IMR-90 (cell line): ENCODE results near the gene KIF18B. TPM values are rescaled to one million over a fixed set of nuclear protein-coding genes. Genes with fewer than 3 reads are reported as not detected.
A peak's percentile ranks its signal among the peaks of the same experiment; 100 is the strongest.

Source experiments
- ATAC-seq: fragments of 200-7000 bp; cut with Tn5 transposase; 2 replicates; pipeline ENCODE4 v1.9.1; 2020; ENCODE audit warnings: low read depth, mild to moderate bottlenecking, moderate library complexity
- BruUV-seq: library from RNA; stranded (reverse); fragments of 400-500 nt; replicated peaks from 2 replicates; lab custom pipeline; 2021; lab: Mats Ljungman, UMichigan
- CTCF ChIA-PET: fragments of 300-600 bp; formaldehyde crosslinking; extraction: SDS; loops from one replicate; lab custom pipeline; 2021; ENCODE audit warnings: antibody characterized with exemption; lab: Yijun Ruan, JAX
- POLR2A ChIA-PET: fragments of 300-600 bp; sonication (Branson Sonifier 250); formaldehyde crosslinking; loops from one replicate; lab custom pipeline; 2022; ENCODE audit warnings: antibody characterized with exemption; ENCODE audit not compliant: unreplicated experiment; lab: Charles Lee
- DNase-seq: peaks from one replicate; pipeline ENCODE4 v3.0.0; 2013
- H2AFZ ChIP-seq: replicated peaks from 2 replicates; pipeline ENCODE3; 2013; ENCODE audit warnings: low read length, mild to moderate bottlenecking; ENCODE audit not compliant: poor library complexity
- H2AK5ac ChIP-seq: 2 replicates; pipeline ENCODE4 v1.6.1; 2013; ENCODE audit warnings: low read depth, low read length, inconsistent platforms
- H2AK9ac ChIP-seq: replicated peaks from 2 replicates; pipeline ENCODE3; 2013; ENCODE audit warnings: mild to moderate bottlenecking, low read depth, low read length, moderate library complexity; ENCODE audit not compliant: poor library complexity
- H2BK120ac ChIP-seq: 2 replicates; pipeline ENCODE4 v1.6.1; 2013; ENCODE audit warnings: low read depth, low read length, inconsistent platforms
- H2BK15ac ChIP-seq: 3 replicates; pipeline ENCODE4 v1.6.1; 2013; ENCODE audit warnings: low read depth, low read length, inconsistent platforms
- H2BK20ac ChIP-seq: 2 replicates; pipeline ENCODE4 v1.6.1; 2013; ENCODE audit warnings: low read depth, mild to moderate bottlenecking, inconsistent platforms, low read length, moderate library complexity
- H2BK5ac ChIP-seq: 2 replicates; pipeline ENCODE4 v1.6.1; 2013; ENCODE audit warnings: mild to moderate bottlenecking, low read depth, low read length, inconsistent platforms; ENCODE audit not compliant: poor library complexity, severe bottlenecking
- H3K14ac ChIP-seq: replicated peaks from 2 replicates; pipeline ENCODE4 v1.6.1; 2013; ENCODE audit warnings: low read depth, low read length, inconsistent platforms
- H3K18ac ChIP-seq: 2 replicates; pipeline ENCODE4 v1.6.1; 2013; ENCODE audit warnings: low read depth, low read length, control low read depth
- H3K23ac ChIP-seq: 2 replicates; pipeline ENCODE4 v1.6.1; 2013; ENCODE audit warnings: low read depth, low read length, inconsistent platforms
- H3K27ac ChIP-seq: 2 replicates; pipeline ENCODE4 v1.5.1; 2013; ENCODE audit warnings: mild to moderate bottlenecking, control low read depth, low read length; ENCODE audit not compliant: insufficient read depth
- H3K27me3 ChIP-seq: 2 replicates; pipeline ENCODE4 v1.6.1; 2013; ENCODE audit warnings: low read length; ENCODE audit not compliant: control insufficient read depth, insufficient read depth
- H3K36me3 ChIP-seq: 2 replicates; pipeline ENCODE4 v1.6.1; 2013; ENCODE audit warnings: low read length, mixed read lengths; ENCODE audit not compliant: control insufficient read depth, insufficient read depth
- H3K4ac ChIP-seq: 2 replicates; pipeline ENCODE4 v1.6.1; 2013; ENCODE audit warnings: low read depth, low read length, inconsistent platforms
- H3K4me1 ChIP-seq: 2 replicates; pipeline ENCODE4 v1.6.1; 2013; ENCODE audit warnings: low read length, mixed read lengths; ENCODE audit not compliant: control insufficient read depth, insufficient read depth
- H3K4me2 ChIP-seq: 2 replicates; pipeline ENCODE4 v1.6.1; 2013; ENCODE audit warnings: low read depth, mild to moderate bottlenecking, control low read depth, low read length, moderate library complexity
- H3K4me3 ChIP-seq: 2 replicates; pipeline ENCODE4 v1.5.1; 2013; ENCODE audit warnings: low read depth, mild to moderate bottlenecking, control low read depth, low read length, moderate library complexity; ENCODE audit not compliant: insufficient read depth
- H3K56ac ChIP-seq: 2 replicates; pipeline ENCODE4 v1.6.1; 2013; ENCODE audit warnings: low read length, inconsistent platforms; ENCODE audit not compliant: insufficient read depth; ENCODE audit errors: extremely low read depth
- H3K79me1 ChIP-seq, 2 experiments: 2 replicates each; pipeline ENCODE4 v1.6.1; 2013; ENCODE audit warnings: low read length in 2 of 2, inconsistent platforms in 1 of 2, low read depth in 1 of 2
- H3K9ac ChIP-seq: 2 replicates; pipeline ENCODE4 v1.6.1; 2013; ENCODE audit warnings: low read depth, low read length, control low read depth
- H3K9me1 ChIP-seq: 2 replicates; pipeline ENCODE4 v1.6.1; 2013; ENCODE audit warnings: low read length, inconsistent platforms; ENCODE audit not compliant: insufficient read depth
- H3K9me3 ChIP-seq: 2 replicates; pipeline ENCODE4 v1.6.1; 2013; ENCODE audit warnings: low read length; ENCODE audit not compliant: control insufficient read depth, insufficient read depth
- H4K20me1 ChIP-seq: 2 replicates; pipeline ENCODE4 v1.6.1; 2013; ENCODE audit warnings: low read length, inconsistent platforms; ENCODE audit not compliant: insufficient read depth
- H4K5ac ChIP-seq: 2 replicates; pipeline ENCODE4 v1.6.1; 2013; ENCODE audit warnings: mild to moderate bottlenecking, low read depth, low read length, control low read depth
- H4K8ac ChIP-seq, 2 experiments: 2 replicates each; pipeline ENCODE4 v1.6.1; 2013; ENCODE audit warnings: low read depth in 2 of 2, low read length in 2 of 2, control low read depth in 1 of 2, inconsistent platforms in 1 of 2
- H4K91ac ChIP-seq: 2 replicates; pipeline ENCODE4 v1.6.1; 2013; ENCODE audit warnings: low read depth, low read length, inconsistent platforms; ENCODE audit not compliant: insufficient read depth
- NFE2L2 ChIP-seq: fragments of 150-350 bp; IDR thresholded peaks from 2 replicates; pipeline ENCODE4 v1.6.1; 2016; ENCODE audit warnings: low read depth, mild to moderate bottlenecking, low read length
- RAD21 ChIP-seq: IDR thresholded peaks from 2 replicates; pipeline ENCODE4 v1.6.1; 2012; ENCODE audit warnings: low read length, improper control_type of control experiment
- WGBS, 2 experiments: methylation state at CpG; one replicate each; pipeline versions ENCODE4 v1.1.5 to v1.1.7; 2013; ENCODE audit warnings: missing lambda C conversion rate in 2 of 2; ENCODE audit not compliant: insufficient read length in 1 of 2; ENCODE audit errors: extremely low coverage in 2 of 2; 5-methylcytosine and 5-hydroxymethylcytosine counted together
- dilution Hi-C: fragments of 300-500 bp; cut with HindIII; formaldehyde crosslinking; loops from one replicate; pipeline ENCODE4 v1.14.3; 2018; ENCODE audit warnings: low sequenced_read_pairs; ENCODE audit not compliant: unreplicated experiment
- in situ Hi-C: fragments of 300-500 bp; cut with MboI; formaldehyde crosslinking; loops from 3 replicates; pipeline ENCODE4 v1.14.3; 2019; ENCODE audit warnings: low sequenced_read_pairs, inconsistent platforms, mixed read lengths
- intact Hi-C: fragments of 100-400 bp; cut with micrococcal nuclease; formaldehyde crosslinking; loops from 2 replicates; pipeline ENCODE4 v1.10.0; 2022
- polyA plus RNA-seq, 3 experiments: library from polyadenylated mRNA; depleted of rRNA; stranded (reverse); fragments of >200 nt; gene quantifications; 2 replicates each; pipeline ENCODE4 v1.2.3, GENCODE V29; 2012; ENCODE audit warnings: low replicate concordance in 1 of 3
- total RNA-seq: library from RNA; depleted of rRNA; stranded (reverse); fragments of >200 nt; gene quantifications from 2 replicates; pipeline ENCODE4 v1.2.3, GENCODE V29; 2012

Gene KIF18B
- total and polyA plus RNA-seq, 2 of the 4 experiments (the other 2 are of a cell fraction), result 1.3 to 16.0 TPM

GRCh38 chr17:44915321-44915726, 32.2 kb downstream of the KIF18B start, which contains the start of gene GFAP:
GFAP (minus strand) TSS chr17:44915500; CDS start chr17:44915486, 14 bp downstream.
- Histone ChIP-seq H4K20me1 (no peaks in the 10 kb centered on the region; the same call in 1 of the 2 replicates), H3K14ac (no peak within 1 kb of the TSS), H3K27ac (no peak within 1 kb of the TSS), H2AFZ (peak within 1 kb of the TSS; percentile 77), H3K4me3 (no peak within 1 kb of the TSS), H4K8ac (peak within 1 kb of the TSS in 1 of 2 experiments; percentile 4; a peak in 1 of 4 replicates), H3K9me1 (peaks cover 4% of the 10 kb centered on the region; the same call in 1 of the 2 replicates), H2BK15ac (no peak within 1 kb of the TSS), H3K27me3 (peaks cover 9% of the 10 kb centered on the region; the same call in 1 of the 2 replicates), H3K79me1 (no peaks in the 10 kb centered on the region), H2BK120ac (0 out of 2 replicates have a peak within 1 kb of the TSS, but pooled peaks have one; percentile 43), H3K4me2 (no peak within 1 kb of the TSS), H3K18ac (no peak within 1 kb of the TSS), H3K4me1 (peaks cover 9% of the 10 kb centered on the region; the same call in 1 of the 2 replicates), H4K5ac (no peak within 1 kb of the TSS), H4K91ac (no peak within 1 kb of the TSS; the same call in 1 of the 2 replicates), H3K9ac (no peak within 1 kb of the TSS), H2AK9ac (peak within 1 kb of the TSS; percentile 37), H3K9me3 (no peaks in the 10 kb centered on the region), H2BK5ac (no peak within 1 kb of the TSS), H3K4ac (no peak within 1 kb of the TSS), H2AK5ac (0 out of 2 replicates have a peak within 1 kb of the TSS, but pooled peaks have one; percentile 18), H3K23ac (no peak within 1 kb of the TSS), H3K36me3 (no peaks in the 10 kb centered on the region), H2BK20ac (no peak within 1 kb of the TSS), H3K56ac (no peak within 1 kb of the TSS)
- ATAC-seq (no peak), DNase-seq (no peak)
- no CpG with 5 or more reads among the region's 17 CpGs for WGBS, 2 experiments
- intact Hi-C loops (no loop called here), dilution Hi-C loops (no loop called here), in situ Hi-C loops (no loop called here)
- TF ChIP-seq NFE2L2, result no peak
- no peak for TF ChIP-seq RAD21
- no TSS peak for BruUV-seq
- POLR2A ChIA-PET, result no interaction called here
- CTCF ChIA-PET, result interaction anchor here (1.0 kb wide), 1 partner anchor 106 kb away, joined by 3 read pairs; no protein-coding TSS in a partner anchor
